ENCODE measurements around the gene TMEM41A. TPM values are rescaled to one million over a fixed set of nuclear protein-coding genes. Genes with fewer than 3 reads are reported as not detected.
"Not testable (repeated sequence)": the region's sequence is repeated elsewhere in the genome, so short reads cannot be mapped to it uniquely, and the experiment has no call there.

Gene TMEM41A
- total RNA-seq, 2 donors from 2014 or later, result 19.7 to 21.4 TPM

DNA sequence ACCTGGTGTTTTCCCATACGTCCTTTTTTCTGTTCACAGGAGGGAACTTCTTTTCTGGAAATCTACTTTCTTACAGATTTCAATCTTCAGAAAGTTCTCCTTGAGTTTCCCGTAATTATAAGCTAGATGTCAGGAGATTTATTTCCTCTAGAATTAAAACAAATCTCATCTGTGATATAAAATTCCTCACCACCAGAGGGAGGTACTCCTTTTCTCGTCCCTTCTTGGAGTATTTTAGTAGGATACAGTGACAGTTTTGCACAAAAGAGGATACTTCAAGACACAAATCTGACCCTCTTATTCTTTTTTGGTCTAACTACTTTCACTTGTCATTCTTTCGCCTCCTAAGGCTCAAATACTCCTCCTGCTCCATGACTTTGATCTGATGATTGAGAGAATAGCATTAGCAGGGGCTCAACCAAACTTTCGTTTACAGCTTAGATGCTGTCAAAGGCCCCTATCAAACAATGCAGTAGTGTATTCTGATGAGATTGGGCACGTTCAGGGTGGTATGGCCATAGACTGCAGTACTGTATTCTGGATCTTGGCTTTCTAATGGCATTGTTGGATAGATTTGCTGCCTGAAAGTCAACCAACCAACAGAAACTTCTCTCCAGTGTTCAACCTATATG is 38.0 kb downstream of the TMEM41A start:
- Histone ChIP-seq H3K4me1 (ENCODE audit: control insufficient read depth, insufficient read depth, low read length) (no peaks in the 10 kb centered on the region), H3K27me3 (ENCODE audit: control insufficient read depth, insufficient read depth, low read length, poor library complexity, severe bottlenecking) (no peaks in the 10 kb centered on the region), H3K4me3 (ENCODE audit: low read length) (no peak overlapping the region), H3K36me3 (ENCODE audit: control insufficient read depth, insufficient read depth, low read length) (peaks cover 5% of the 10 kb centered on the region), H3K27ac (ENCODE audit: low read depth, low read length) (no peak overlapping the region), H3K9ac (ENCODE audit: extremely low read depth, low read length, poor library complexity, severe bottlenecking) (no peak overlapping the region), H3K9me3 (ENCODE audit: control insufficient read depth, low read length) (peaks cover 10% of the 10 kb centered on the region)
- H3K9me3 Mint-ChIP-seq, result peaks cover 3% of the 10 kb centered on the region
- H3K27me3 Mint-ChIP-seq (ENCODE audit: insufficient read depth), result no peaks in the 10 kb centered on the region
- TF ChIP-seq, protein P1, sequence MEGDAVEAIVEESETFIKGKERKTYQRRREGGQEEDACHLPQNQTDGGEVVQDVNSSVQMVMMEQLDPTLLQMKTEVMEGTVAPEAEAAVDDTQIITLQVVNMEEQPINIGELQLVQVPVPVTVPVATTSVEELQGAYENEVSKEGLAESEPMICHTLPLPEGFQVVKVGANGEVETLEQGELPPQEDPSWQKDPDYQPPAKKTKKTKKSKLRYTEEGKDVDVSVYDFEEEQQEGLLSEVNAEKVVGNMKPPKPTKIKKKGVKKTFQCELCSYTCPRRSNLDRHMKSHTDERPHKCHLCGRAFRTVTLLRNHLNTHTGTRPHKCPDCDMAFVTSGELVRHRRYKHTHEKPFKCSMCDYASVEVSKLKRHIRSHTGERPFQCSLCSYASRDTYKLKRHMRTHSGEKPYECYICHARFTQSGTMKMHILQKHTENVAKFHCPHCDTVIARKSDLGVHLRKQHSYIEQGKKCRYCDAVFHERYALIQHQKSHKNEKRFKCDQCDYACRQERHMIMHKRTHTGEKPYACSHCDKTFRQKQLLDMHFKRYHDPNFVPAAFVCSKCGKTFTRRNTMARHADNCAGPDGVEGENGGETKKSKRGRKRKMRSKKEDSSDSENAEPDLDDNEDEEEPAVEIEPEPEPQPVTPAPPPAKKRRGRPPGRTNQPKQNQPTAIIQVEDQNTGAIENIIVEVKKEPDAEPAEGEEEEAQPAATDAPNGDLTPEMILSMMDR (conservative IDR thresholded peaks at IDR 0.05), result peak; percentile 78
- no peak overlapping the region for H3K27ac Mint-ChIP-seq
- DNase-seq, result no peak
- H3K4me3 Mint-ChIP-seq, result no peak overlapping the region
- peaks cover 4% of the 10 kb centered on the region for H3K4me1 Mint-ChIP-seq
- H3K36me3 Mint-ChIP-seq (ENCODE audit: low read depth), result peaks cover 4% of the 10 kb centered on the region
- 64 to 96% methylated on average over 3 to 6 of the region's 6 CpGs for WGBS, 2 experiments (ENCODE audit: insufficient coverage in 1 of 2, insufficient read length in 1 of 2)

DNA sequence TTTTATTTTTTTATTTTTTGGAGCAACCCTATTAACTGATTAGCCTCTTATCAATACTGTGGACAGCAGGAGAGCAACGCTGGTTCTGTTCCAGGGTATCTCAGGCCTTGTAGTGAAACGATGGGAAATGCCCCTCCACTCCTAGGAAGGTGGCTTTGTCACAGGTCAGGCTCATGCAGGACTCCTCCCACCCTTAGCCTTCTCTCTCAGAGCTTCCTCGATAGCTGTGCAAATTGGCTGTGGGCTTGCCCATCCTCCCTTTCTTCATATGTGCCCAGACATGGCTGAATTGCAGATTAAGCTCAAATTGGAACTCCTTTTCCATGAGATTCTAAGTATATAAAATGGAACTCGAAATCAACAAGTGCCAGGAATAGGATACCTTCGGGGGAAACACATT is 38.5 kb downstream of the TMEM41A start:
- peaks cover 4% of the 10 kb centered on the region for H3K36me3 Mint-ChIP-seq (ENCODE audit: low read depth)
- Histone ChIP-seq H3K9ac (ENCODE audit: extremely low read depth, low read length, poor library complexity, severe bottlenecking) (no peak overlapping the region), H3K27ac (ENCODE audit: low read depth, low read length) (no peak overlapping the region), H3K36me3 (ENCODE audit: control insufficient read depth, insufficient read depth, low read length) (peaks cover 5% of the 10 kb centered on the region), H3K4me1 (ENCODE audit: control insufficient read depth, insufficient read depth, low read length) (no peaks in the 10 kb centered on the region), H3K4me3 (ENCODE audit: low read length) (no peak overlapping the region), H3K9me3 (ENCODE audit: control insufficient read depth, low read length) (peaks cover 10% of the 10 kb centered on the region), H3K27me3 (ENCODE audit: control insufficient read depth, insufficient read depth, low read length, poor library complexity, severe bottlenecking) (no peaks in the 10 kb centered on the region)
- 81 to 88% methylated on average over 5 of the region's 5 CpGs for WGBS, 2 experiments (ENCODE audit: insufficient coverage in 1 of 2, insufficient read length in 1 of 2)
- peaks cover 3% of the 10 kb centered on the region for H3K9me3 Mint-ChIP-seq
- no peak overlapping the region for H3K27ac Mint-ChIP-seq
- no peak overlapping the region for H3K4me3 Mint-ChIP-seq
- no peak for DNase-seq
- peaks cover 4% of the 10 kb centered on the region for H3K4me1 Mint-ChIP-seq
- TF ChIP-seq, protein P1 (conservative IDR thresholded peaks at IDR 0.05), result no peak
- no peaks in the 10 kb centered on the region for H3K27me3 Mint-ChIP-seq (ENCODE audit: insufficient read depth)

DNA sequence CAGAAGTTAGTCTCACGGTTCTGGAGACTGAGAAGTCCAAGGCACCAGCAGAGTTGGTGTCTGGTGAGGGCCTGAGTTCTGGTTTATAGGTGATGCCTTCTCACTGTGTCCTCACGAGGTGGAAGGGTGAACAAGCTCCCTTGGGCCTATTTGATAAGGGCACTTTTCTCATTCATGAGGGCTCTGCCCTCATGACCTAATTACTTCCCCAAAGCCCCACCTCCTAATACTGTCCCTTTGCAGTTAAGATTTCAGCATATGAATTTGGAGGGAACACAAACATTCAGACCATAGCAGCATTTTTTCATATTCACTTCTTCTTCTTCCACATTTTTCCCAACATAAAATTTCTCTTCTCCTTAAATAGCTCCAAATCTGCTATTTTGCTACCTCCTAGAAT is 41.5 kb downstream of the TMEM41A start:
- Mint-ChIP-seq H3K9me3 (peaks cover 3% of the 10 kb centered on the region), H3K27me3 (ENCODE audit: insufficient read depth) (no peaks in the 10 kb centered on the region), H3K27ac (no peak overlapping the region), H3K36me3 (ENCODE audit: low read depth) (peaks cover 4% of the 10 kb centered on the region), H3K4me1 (no peaks in the 10 kb centered on the region), H3K4me3 (no peak overlapping the region)
- no peak overlapping the region for H3K4me3 ChIP-seq (ENCODE audit: low read length)
- peaks cover 5% of the 10 kb centered on the region for H3K36me3 ChIP-seq (ENCODE audit: control insufficient read depth, insufficient read depth, low read length)
- WGBS, 2 experiments (ENCODE audit: insufficient coverage in 1 of 2, insufficient read length in 1 of 2), result 88 to 100% methylated on average over 1 to 2 of the region's 2 CpGs
- no peak overlapping the region for H3K27ac ChIP-seq (ENCODE audit: low read depth, low read length)
- no peaks in the 10 kb centered on the region for H3K4me1 ChIP-seq (ENCODE audit: control insufficient read depth, insufficient read depth, low read length)
- H3K27me3 ChIP-seq (ENCODE audit: control insufficient read depth, insufficient read depth, low read length, poor library complexity, severe bottlenecking), result no peaks in the 10 kb centered on the region
- H3K9ac ChIP-seq (ENCODE audit: extremely low read depth, low read length, poor library complexity, severe bottlenecking), result no peak overlapping the region
- TF ChIP-seq, protein P1 (conservative IDR thresholded peaks at IDR 0.05), result no peak
- DNase-seq, result no peak
- peaks cover 10% of the 10 kb centered on the region for H3K9me3 ChIP-seq (ENCODE audit: control insufficient read depth, low read length)

DNA sequence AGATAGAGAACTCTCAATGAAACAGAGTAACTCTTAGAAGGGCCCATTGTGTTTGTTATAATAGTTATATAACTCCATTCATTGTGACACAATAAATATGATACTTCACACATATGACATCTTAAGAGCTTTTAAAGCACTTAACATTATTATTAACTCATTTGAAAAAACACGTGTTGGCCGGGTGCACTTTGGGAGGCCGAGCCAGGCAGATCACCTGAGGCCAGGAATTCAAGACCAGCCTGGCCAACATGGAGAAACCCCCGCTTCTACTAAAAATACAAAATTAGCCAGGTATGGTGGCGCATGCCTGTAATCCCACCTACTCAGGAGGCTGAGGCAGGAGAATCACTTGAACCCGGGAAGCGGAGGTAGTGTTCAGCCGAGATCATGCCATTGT is 47.4 kb downstream of the TMEM41A start:
- not testable (repeated sequence) for H3K9me3 ChIP-seq (ENCODE audit: control insufficient read depth, low read length); H3K4me1 Mint-ChIP-seq; DNase-seq; H3K36me3 Mint-ChIP-seq (ENCODE audit: low read depth); H3K27me3 ChIP-seq (ENCODE audit: control insufficient read depth, insufficient read depth, low read length, poor library complexity, severe bottlenecking); H3K9me3 Mint-ChIP-seq; H3K4me1 ChIP-seq (ENCODE audit: control insufficient read depth, insufficient read depth, low read length); H3K9ac ChIP-seq (ENCODE audit: extremely low read depth, low read length, poor library complexity, severe bottlenecking); H3K4me3 ChIP-seq (ENCODE audit: low read length); H3K4me3 Mint-ChIP-seq; H3K27me3 Mint-ChIP-seq (ENCODE audit: insufficient read depth); H3K27ac ChIP-seq (ENCODE audit: low read depth, low read length); H3K36me3 ChIP-seq (ENCODE audit: control insufficient read depth, insufficient read depth, low read length); H3K27ac Mint-ChIP-seq
- 95% methylated on average over 4 to 8 of the region's 8 CpGs for WGBS, 2 experiments (ENCODE audit: insufficient coverage in 1 of 2, insufficient read length in 1 of 2)
